ENCODE results near the gene SH2D7.

SH2D7 gene

GRCh38 chr15:78079298-78080087 lies 12.9 kb upstream of the SH2D7 start:
- DNase-seq (no peak), ATAC-seq (no peak)

- ATAC-seq = no peak
- DNase-seq = no peak
Measured at GRCh38 chr15:78080088-78080460, 12.3 kb upstream of the SH2D7 start.

GRCh38 chr15:78082106-78082742 lies 10.1 kb upstream of the SH2D7 start:
- ATAC-seq (peak; percentile 53), DNase-seq (no peak)

- ATAC-seq (no peak), DNase-seq (no peak)
Measured at GRCh38 chr15:78082743-78083110, 9.6 kb upstream of the SH2D7 start.

GRCh38 chr15:78083186-78083585 lies 9.2 kb upstream of the SH2D7 start:
- DNase-seq = no peak

GRCh38 chr15:78083687-78084448 lies 8.5 kb upstream of the SH2D7 start:
- DNase-seq = no peak
- ATAC-seq = no peak

More at GRCh38 chr15:78083186-78083585, 9.2 kb upstream of the SH2D7 start:
- no peak for ATAC-seq

- no peak for ATAC-seq
- no peak for DNase-seq
Measured at GRCh38 chr15:78084449-78084750, 8.0 kb upstream of the SH2D7 start.

GRCh38 chr15:78085928-78086327 lies 6.4 kb upstream of the SH2D7 start:
- no peak for ATAC-seq
- no peak for DNase-seq

GRCh38 chr15:78087951-78088772 lies 4.2 kb upstream of the SH2D7 start:
- no peak for ATAC-seq
- no peak for DNase-seq

- DNase-seq (no peak), ATAC-seq (no peak)
Measured at GRCh38 chr15:78088773-78089080, 3.6 kb upstream of the SH2D7 start.

- DNase-seq (no peak), ATAC-seq (no peak)
Measured at GRCh38 chr15:78090422-78091063, 1.8 kb upstream of the SH2D7 start.

- no peak for DNase-seq
- no peak for ATAC-seq
Measured at GRCh38 chr15:78093242-78094020, 1.1 kb downstream of the SH2D7 start.

- DNase-seq (no peak), ATAC-seq (no peak)
Measured at GRCh38 chr15:78097667-78098066, 5.3 kb downstream of the SH2D7 start.

- DNase-seq (no peak), ATAC-seq (no peak)
Measured at GRCh38 chr15:78098131-78098755, 5.9 kb downstream of the SH2D7 start.

- ATAC-seq (no peak), DNase-seq (no peak)
Measured at GRCh38 chr15:78100886-78101285, 8.5 kb downstream of the SH2D7 start.

GRCh38 chr15:78101423-78102105 lies 9.2 kb downstream of the SH2D7 start:
- no peak for DNase-seq
- no peak for ATAC-seq

GRCh38 chr15:78102211-78102610 lies 9.8 kb downstream of the SH2D7 start:
- DNase-seq (no peak), ATAC-seq (no peak)

GRCh38 chr15:78102741-78103140 lies 10.4 kb downstream of the SH2D7 start:
- ATAC-seq (no peak), DNase-seq (no peak)

- peak; percentile 80 for ATAC-seq
- peak; percentile 71 for DNase-seq
Measured at GRCh38 chr15:78103406-78104118, 11.2 kb downstream of the SH2D7 start.

- ATAC-seq (peak; percentile 4), DNase-seq (no peak)
Measured at GRCh38 chr15:78104119-78104479, 11.7 kb downstream of the SH2D7 start.

Data from stimulated activated naive CD8-positive, alpha-beta T cell treated with anti-CD3 and anti-CD28 coated beads, Interleukin-15, Interleukin-2, amounts not matched to agents 100 U/mL and 50 U/mL, for 24 hours (primary cell).